GM21529 (cell line): Measurements from ENCODE around the gene C1orf122.

Experiments used
- ATAC-seq: cut with Tn5 transposase; IDR thresholded peaks from one replicate; pipeline ENCODE4 v1.9.1; 2021; ENCODE audit not compliant: unreplicated experiment

C1orf122 gene

GRCh38 chr1:37797750-37798345 lies 9.7 kb upstream of the C1orf122 start:
- ATAC-seq, result no peak

DNA sequence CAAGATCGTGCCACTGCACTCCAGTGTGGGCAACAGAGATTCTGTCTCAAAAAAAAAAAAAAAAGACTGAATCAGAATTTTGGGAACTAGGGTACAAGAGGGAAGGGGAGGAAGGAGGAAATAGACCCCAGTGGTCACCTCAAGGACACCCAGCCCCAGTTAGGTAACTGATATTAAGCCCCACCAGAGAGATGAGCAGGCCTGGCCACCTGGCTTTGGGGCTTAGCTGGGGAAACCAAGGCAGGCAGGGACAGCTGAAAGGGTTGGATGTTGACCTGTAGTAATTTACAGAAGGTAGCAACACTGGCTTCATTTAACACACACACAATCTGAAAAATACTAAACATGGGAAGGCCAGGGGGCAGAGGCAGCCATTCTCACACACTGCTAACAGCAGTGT lies 5.2 kb upstream of the C1orf122 start:
- ATAC-seq, result no peak

DNA sequence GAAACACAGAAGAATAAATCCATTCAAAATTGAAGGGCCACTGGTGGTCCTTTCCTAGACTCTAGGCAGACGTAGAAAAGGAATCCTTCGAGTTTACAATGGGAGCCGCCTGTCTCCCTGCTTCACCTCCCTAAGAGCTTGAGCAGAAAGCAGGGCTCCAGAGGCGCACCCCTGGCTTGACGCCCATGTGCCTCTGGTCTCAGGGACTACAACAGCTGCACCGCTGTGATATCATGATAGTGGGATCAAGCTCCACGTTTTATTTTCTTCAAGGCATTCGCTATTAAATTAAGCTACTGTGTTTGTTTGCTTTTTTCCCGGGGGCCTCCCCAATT lies 403 bp upstream of the C1orf122 start:
- no peak for ATAC-seq

DNA sequence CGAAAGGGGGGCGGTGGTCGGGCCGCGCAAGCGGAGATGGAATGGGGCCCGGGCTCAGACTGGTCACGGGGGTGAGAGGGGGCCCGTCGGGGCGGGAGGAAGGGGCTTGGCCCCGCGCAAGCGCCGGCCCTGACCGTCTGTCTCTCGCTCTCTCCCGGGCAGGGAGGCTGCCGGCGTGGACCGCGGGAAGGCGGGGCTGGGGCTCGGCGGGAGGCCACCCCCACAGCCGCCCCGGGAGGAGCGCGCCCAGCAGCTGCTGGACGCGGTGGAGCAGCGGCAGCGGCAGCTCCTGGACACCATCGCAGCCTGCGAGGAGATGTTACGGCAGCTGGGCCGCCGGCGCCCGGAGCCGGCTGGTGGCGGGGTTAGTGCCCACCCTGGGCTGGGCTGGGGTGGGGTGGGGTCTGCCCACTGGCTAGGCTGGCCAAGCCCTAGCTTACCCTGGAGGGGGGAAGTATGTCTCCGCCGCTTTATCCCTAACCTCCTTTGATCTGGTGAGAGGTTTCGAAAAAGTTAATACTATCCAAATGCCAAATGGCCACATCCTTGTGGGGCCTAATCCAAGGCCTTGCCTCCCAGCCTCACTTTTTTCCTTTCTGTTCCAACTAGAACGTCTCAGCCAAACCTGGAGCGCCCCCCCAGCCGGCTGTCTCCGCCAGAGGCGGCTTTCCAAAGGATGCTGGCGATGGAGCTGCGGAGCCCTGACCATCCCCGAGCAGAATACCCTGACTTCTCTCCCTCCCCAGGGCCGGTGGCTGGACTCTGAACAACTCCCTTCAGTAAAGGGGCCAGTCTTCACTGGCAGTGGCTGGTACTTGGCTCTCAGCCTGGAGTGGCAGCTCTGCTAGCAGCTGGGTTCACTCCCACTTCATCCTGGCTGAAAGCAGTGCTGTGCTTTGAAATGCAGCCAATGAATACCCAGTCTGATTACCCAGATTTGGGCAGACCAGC lies 1.1 kb downstream of the C1orf122 start:
- peak; percentile 37 for ATAC-seq

- no peak for ATAC-seq
Measured at GRCh38 chr1:37809942-37810341, 2.4 kb downstream of the C1orf122 start.

- ATAC-seq, result no peak
Measured at GRCh38 chr1:37811027-37811655, 3.6 kb downstream of the C1orf122 start.

DNA sequence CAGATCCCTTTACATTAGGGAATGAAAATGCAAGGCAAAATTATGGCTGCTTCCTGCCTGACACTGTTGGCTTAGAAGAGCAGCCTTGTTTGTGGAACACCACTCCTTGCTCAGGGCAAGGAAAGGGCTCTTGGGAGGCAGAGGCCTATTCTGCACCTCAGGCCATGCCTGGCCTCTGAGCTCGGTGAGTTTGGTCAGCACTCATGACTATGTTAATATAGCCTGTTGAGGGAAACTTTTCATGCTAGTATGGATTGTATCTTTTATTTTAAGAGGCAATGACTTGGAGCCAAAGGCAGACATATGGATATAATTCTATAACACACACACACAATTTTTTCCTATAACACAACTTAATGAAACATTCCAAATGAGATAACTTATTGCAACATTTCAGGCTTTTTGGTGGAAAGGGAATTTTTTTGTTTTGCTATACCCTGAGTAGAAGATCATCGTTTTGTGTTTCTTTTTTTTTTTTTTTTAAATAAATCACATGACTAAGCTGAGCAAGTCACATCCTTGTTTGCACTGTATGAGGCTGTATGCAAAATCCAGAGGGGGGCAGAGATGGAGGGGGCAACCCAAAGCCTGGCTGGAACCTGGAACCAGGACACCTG lies 6.0 kb downstream of the C1orf122 start:
- ATAC-seq, result no peak

DNA sequence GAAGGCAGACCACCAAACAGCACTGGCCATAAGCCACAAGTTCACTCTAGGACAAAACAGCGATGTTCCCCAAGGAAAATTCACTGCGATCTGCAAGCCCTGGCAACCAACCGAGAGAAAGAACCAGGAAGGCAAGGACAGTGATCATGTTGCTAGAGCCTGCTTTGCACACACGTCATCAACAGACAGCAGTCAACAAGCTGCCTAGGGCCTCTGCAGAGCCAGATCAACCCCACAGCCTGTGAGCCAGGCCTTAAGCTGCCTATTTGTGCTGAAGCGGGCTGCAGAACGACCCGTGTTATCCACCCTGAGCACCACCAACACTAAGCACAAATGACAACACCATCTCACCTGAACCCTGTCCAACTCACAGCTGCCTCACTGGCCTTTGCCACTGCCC lies 6.7 kb downstream of the C1orf122 start:
- no peak for ATAC-seq

GRCh38 chr1:37817481-37817880 lies 9.9 kb downstream of the C1orf122 start:
- ATAC-seq, result no peak

GRCh38 chr1:37821481-37821880 lies 13.9 kb downstream of the C1orf122 start:
- ATAC-seq, result no peak

GRCh38 chr1:37822906-37823815 lies 15.6 kb downstream of the C1orf122 start:
- ATAC-seq, result no peak

- ATAC-seq, result no peak
Measured at GRCh38 chr1:37824001-37824400, 16.4 kb downstream of the C1orf122 start.

DNA sequence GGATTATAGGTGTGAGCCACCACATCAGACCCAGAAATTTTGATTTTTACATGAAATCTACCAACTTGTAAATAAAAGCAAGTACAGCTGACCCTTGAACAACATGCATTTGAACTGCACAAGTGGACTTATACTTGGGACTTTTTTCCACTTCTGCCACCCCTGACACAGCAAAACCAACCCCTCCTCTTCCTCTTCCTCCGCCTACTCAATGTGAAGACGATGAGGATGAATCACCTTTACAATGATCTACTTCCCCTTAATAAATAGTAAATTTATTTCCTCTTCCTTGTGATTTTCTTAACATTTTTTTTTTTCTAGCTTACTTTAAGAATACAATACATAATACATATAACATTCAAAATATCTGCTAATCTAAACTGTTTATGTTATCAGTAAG lies 17.9 kb downstream of the C1orf122 start:
- no peak for ATAC-seq

GRCh38 chr1:37828410-37829074 lies 21.0 kb downstream of the C1orf122 start:
- ATAC-seq, result no peak

DNA sequence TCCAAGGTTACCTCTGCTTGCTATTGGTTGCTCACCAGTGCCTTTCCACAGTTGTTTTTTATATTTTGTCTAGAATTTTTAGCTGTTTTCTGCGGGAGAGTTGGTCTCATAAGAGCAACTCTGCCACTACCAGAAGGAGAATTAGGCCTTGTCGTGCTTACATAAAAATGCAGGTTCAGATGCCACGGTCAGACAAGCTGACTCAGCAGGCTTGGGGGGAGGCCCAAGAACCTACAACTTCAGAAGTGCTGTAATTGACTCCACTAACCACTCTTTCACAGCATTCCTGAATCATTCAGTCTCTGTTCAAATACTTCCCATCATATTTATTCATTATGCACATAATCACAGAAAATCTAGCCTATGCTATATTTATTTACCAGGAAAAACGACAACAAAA lies 23.5 kb downstream of the C1orf122 start:
- no peak for ATAC-seq

DNA sequence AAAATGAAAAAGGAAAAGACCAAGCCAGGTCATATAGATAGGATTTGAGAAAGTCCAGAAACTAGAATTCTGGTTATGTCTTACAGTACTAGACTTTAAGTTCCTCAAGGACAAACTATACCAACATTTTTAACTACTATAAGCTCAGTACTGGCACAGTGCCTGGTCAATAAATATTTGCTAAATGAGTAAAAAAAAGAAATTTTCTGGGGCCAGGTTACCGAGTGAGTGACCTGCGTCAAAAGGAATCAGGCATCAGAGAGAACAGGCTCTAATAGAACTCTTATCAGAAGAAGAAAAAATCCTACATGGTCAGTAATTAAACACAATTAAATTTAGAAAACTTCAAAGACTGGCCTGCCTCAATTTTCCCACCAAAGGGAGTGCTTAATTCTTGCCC lies 24.2 kb downstream of the C1orf122 start:
- ATAC-seq, result no peak

- ATAC-seq, result no peak
Measured at GRCh38 chr1:37836788-37837187, 29.2 kb downstream of the C1orf122 start.

DNA sequence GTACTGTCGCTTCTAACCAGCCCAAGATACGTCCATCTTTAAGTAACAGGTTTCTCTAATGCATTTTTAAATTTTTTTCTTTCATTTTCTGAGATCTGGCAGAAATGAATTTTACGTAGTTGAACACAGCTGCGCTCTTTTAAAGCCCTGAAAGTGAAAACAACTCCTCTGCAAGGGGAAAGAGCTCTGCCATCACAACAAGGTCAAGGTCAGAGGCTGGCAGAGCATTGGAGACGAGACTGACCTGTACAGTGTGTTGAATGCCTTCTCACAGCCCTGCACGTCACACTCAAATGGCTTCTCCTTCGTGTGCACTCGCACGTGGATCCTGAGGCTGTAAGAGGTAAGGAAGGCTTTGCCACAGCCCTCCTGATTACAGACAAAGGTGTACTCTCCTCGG lies 32.1 kb downstream of the C1orf122 start:
- ATAC-seq, result no peak

DNA sequence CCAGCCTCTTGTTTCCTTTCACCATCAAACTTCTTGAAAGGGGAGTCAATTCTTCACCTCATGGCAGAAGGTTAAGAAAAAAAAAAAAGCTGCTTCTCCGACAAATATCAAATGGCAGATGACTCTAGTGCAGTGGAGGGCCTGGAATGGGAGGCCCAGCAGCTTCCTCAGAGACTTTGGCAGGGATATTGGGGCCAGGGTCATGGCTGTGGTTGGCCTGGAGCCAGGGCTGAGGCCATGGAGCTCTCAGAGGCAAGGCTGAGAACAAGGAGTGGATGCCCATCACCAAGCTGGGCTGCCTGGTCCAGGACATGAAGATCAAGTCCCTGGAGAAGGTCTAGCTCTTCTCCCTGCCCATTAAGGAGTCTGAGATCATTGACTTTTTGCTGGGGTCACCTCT lies 33.1 kb downstream of the C1orf122 start:
- ATAC-seq, result no peak

DNA sequence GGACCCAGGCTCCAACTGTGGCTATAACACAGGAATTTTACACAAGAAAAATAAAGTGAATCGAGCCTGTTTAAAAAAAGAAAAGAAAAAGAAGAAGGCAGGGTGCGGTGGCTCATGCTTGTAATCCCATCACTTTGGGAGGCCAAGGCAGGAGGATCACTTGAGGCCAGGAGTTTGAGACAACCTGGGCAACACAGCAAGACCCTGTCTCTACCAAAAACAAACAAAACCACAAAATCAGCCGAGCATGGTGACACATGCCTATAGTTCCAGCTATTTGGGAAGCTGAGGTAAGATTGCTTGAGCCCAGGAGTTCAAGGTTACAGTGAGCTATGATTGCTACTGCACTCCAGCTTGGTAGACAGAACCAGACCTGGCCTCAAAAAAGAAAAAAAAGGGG lies 34.1 kb downstream of the C1orf122 start:
- no peak for ATAC-seq
